CD4-positive, alpha-beta T cell treated with Interleukin-17A for 4 hours (primary cell): Measurements from ENCODE around the gene GNAQ.
"Not testable (repeated sequence)": the region's sequence is repeated elsewhere in the genome, so short reads cannot be mapped to it uniquely, and the experiment has no call there.

Experiments
- DNase-seq: peaks from one replicate; pipeline ENCODE4 v3.0.0-alpha.2; 2020; ENCODE audit warnings: mixed read lengths

Gene GNAQ

DNA sequence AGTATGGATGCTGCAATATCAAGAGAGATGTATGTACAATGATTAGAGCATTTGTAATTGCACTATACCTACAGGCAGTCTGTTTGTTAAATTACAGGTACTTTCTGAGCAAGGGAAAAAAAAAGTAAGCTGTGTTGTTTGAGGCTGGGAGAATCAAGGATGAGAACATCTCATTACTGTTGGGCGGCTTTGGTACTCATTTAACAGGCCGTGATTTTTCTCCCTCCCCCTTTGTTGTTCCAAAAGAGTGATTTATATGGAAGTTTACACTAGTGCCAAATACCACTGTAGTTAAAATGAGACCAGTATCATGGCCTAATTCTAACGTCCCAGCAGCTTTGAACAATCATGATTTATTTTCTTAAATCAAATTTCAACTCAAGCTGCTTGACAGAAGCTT is 312.3 kb downstream of the GNAQ start:
- no peak for DNase-seq

DNA sequence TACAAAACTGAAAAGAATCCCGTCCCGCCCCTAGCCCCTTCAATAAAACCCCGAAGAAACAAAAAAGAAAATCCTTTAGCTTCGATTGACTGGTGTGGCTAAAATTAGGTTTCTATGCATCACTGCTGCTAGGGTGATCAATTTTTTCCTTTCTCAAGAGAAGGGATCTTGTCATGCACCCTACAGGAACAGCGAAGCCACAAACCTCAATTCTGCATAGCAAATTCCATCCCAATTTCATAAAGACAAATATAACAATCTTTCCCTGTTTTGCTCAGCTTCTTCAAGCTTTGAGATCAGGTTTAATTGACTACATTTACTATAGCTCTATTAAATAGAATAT is 313.3 kb downstream of the GNAQ start:
- not testable (repeated sequence) for DNase-seq

DNA sequence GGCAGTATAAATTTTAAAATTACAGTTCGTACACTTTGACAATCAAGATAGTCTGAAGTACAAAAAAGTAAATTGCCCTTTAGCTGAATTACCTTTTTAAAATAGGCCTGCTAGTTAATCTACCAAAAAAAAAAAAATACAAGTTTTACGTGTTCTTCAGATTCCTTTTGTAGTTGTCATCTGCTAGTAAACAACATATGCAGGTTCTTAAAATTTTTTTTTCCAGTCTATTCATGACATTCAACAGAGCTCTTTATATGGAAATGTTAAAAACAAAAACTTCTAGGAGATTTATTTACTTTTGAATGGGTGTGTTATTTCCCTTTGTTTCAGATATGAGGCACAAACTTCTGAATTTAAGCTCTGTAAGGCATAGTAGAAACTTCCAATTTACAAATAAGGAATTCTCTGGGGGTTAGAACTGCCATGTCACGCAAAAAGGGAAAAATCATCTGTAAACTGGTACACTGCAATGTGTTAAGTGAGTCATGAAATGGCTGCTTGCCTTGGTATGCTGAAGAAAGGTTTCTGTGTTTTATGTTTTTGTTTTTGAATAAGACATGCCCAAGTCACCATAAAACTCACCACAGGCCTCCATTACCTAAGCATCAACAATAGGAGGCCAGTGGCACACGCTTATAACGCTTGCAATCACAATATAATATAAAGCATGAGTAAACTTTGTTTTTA is 313.9 kb downstream of the GNAQ start:
- DNase-seq, result not testable (repeated sequence)

DNA sequence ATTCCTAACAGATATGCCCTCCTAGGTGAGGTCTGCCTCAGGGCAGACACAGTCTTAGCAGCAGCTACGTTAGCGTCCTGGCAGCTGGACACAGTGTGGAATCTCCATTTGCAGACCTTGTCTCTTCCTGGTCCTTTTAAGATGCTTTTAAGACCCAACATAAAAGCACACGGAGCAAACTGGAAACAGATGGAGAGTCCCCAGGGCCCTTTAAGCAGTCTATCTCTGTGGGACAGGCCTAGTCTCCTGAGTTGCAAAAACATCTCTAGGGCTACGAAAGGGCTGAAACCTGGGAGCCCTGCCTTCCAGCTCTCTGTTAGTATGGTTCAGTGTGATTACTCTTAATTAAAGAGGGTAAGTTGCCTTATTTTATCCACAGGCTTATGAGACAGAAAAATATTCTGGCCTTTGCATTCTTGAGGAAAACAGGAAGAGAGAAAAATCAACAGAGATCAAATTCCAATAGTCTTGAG is 317.5 kb downstream of the GNAQ start:
- no peak for DNase-seq

DNA sequence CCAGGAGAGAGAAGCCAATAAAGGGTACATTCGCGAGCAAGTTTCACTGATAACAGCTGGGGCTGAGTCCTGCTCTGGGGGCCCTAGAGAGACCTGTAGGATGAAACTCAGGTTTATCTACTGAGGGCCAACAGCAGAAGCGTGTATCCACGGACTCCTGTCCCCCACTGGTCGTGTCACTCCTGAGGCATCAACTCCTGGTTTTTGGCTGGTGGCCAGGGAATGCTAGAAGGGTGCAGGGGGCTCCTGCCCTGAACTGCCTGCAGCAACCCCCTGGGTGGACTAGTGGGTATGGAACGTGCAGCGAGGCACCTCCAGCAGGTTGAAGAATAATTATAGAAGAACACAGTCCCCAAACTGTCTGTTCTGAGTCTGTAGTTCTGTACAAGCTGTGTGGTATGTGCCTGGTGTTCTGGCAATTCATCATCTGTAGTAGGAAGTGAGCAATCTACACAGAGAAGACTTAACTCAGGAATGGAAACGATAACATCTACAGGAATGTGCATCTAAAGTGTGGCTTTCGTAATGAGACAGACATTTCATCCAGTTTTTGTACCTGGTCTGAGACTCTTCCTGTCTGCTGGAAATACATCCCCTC is 319.0 kb downstream of the GNAQ start:
- DNase-seq, result no peak

DNA sequence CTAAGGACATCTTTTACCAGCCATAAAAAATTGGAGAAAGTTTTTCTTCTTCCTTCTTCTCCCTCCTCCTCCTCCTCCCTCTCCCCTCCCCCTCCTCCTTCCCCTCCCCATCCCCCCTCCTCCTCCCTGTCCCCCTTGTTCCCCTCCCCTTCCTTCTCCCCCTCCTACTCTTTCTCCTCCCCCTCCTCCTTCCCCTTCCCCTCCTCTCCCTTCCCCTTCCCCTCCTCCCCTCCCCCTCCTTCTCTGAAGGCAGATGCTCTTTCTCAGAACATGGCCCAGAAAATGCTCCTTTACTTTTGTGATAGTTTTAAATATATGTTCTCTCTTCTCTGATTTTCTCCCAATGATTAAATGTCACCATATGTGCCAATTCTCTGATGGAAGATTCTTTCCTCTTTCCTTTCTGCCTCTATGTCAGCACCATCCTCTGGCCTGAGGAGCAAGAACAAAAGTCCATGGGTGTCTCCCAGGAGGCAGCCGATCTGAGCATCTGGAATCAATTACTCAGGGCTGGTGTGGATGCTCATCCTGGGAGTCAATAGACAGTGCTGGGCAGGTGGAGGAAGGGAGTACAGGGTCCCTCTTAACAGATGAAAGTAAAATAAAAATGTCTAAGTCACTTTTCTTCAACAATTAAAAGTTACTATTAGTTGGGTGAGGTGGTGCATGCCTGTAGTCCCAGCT is 320.5 kb downstream of the GNAQ start:
- no peak for DNase-seq

DNA sequence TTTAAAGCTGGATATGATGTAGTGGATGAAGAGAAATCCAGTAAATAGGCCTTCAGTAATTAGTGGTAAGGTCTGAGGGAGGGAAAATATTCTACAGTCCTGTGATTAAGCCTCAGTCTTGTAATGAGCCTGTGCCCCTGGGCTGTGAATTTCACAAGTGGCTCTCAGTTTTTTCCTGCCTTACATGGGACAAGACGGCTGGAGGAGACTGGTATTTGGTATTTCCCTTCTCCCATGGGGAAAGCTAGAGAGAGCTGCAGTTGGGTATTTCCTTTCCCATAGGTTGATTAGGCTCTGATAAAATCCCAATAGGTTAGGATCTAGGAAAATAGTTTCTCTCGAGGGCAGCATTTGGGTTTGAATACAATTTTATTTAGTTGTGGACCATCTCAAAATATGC is 321.3 kb downstream of the GNAQ start:
- DNase-seq, result no peak

DNA sequence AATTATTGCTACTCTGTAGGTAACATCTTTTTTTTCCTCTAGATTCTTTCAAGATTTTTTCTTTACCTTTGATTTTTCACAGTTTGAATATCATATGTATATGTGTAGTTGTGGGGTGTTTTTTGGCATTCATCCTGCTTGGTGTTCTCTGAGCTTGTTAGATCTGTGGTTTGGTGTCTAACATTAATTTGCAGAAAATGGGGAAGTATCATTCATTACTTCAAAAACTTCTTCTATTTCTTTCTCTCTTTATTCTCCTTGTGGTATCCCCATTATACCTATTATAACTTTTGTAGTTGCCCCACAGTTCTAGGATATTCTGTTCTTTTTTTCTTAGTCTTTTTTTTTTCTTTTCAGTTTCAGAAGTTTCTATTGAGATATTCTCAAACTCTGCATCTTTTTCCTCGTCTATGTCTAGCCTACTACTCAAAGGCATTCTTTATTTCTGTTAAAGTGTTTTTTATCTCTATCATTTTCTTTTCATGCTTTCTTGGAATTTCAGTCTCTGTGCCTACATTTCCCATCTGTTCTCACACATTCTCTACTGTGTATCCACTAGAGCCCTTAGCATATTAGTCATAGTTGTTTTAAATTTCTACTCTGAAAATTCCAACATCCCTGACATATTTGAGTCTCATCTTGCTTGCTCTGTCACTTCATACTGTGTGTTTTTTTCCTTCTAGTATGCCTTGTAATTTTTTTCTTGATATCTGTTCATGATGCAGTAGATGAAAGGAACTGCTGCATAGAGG is 323.4 kb downstream of the GNAQ start:
- no peak for DNase-seq

DNA sequence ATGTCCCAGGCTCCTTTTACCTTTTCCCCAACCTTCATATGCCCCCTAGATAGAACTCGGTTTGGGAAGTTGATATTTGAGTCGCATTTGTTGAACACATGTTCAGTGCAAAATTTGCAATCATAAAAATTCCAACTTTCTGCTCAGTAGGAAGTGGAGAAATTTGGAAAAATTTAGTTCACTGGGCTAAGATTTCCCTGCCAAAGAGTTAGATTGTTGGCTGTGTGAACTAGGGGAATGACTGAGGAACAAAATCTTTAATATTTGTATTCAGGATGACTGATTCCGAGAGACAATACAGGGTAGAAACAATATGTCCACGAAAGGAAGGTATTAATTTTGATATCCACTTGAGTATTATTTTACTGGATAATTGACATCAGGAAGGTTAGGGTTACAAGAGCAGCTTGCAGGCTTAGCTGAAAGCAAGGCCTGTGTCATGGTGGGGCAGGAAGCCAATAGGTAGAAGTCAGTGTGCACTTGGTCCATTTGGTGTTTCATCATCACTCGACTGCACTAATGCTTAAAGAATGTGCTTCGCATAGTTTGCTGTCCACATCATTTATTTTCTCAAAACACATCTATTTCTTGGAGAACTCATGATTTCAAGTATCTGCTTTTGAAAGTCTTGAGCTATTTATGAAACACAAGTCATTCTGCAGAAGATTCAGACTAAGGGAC is 324.1 kb downstream of the GNAQ start:
- no peak for DNase-seq

DNA sequence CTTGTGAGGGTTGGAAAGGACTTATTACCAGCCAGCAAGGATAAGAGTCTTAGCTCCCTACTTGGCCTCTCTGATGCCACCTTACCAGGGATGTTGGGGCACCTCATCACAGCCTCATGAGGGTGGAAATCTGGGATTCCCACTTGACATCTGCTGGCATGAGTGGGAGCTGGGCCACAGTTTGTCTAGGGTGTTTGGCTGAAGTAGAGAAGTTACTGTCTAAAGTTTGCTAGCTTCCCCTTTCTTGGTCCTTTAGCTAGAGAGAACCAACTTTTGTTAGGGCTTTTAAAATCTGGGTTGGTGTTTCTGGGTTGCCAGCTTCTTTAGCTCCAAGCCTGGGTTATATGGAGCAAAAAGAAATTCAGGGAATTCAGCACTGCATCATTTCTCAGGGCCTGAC is 326.0 kb downstream of the GNAQ start:
- no peak for DNase-seq

DNA sequence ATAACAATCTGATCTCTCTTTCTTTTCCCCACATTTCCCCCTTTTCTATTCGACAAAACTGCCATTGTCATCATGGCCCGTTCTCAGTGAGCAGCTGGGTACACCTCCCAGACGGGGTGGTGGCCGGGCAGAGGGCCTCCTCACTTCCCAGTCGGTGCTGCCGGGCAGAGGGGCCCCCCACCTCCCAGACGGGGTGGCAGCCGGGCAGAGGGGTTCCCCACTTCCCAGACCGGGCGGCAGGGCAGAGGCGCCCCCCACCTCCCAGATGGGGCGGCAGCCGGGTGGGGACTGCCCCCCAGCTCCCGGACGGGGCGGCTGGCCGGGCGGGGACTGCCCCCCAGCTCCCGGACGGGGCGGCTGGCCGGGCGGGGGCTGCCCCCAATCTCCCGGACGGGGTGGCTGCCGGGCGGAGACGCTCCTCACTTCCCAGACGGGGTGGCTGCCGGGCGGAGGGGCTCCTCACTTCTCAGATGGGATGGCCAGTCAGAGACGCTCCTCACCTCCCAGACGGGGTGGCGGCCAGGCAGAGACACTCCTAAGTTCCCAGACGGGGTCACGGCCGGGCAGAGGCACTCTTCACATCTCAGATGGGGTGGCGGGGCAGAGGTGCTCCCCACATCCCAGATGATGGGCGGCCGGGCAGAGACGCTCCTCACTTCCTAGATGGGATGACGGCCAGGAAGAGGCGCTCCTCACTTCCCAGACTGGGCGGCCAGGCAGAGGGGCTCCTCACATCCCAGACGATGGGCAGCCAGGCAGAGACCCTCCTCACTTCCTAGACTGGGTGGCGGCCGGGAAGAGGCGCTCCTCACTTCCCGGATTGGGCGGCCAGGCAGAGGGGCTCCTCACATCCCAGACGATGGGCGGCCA is 328.9 kb downstream of the GNAQ start:
- not testable (repeated sequence) for DNase-seq

DNA sequence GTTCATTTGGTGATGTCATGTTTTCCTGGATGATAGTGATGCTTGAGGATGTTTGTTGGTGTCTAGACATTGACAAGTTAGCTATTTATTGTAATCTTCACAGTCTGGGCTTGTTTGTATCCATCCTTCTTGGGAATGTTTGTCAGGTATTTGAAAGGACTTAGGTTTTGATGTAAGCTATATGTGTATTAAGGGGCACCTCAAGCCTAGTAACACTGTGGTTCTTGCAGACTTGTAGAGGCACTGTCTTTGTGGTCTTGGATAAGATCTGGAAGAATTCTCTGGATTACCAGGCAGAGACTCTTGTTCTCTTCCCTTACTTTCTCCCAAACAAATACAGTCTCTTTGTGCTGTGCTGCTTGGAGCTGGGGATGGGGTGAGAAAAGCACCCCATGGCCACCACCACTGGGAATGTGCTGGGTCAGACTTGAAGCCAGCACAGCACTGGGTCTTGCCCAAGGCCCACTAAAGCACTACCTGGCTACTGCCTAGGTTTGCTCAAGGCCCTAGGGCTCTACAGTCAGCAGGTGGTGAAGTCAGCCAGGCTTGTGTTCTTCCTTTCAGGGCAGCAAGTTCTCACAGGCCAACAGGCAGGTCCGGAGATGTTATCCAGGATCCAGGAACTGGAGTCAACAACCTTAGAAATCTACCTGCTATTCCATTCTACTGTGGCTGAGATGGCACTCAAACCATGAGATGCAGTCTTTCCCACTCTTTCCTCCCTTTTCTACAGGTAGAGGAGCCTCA is 334.2 kb downstream of the GNAQ start:
- DNase-seq, result no peak

DNA sequence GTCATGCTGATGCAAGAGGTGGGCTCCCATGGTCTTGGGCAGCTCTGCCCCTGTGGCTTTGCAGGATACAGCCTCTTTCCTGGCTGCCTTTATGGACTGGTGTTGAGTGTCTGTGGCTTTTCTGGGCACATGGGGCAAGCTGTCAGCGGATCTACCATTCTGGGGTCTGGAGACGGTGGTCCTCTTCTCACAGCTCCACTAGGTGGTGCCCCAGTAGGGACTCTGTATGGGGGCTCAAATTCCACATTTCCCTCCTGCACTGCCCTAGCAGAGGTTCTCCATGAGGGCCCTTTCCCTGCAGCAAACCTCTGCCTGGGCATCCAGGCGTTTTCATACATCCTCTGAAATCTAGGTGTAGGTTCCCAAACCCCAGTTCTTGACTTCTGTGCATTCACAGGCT is 340.9 kb downstream of the GNAQ start:
- DNase-seq, result not testable (repeated sequence)

DNA sequence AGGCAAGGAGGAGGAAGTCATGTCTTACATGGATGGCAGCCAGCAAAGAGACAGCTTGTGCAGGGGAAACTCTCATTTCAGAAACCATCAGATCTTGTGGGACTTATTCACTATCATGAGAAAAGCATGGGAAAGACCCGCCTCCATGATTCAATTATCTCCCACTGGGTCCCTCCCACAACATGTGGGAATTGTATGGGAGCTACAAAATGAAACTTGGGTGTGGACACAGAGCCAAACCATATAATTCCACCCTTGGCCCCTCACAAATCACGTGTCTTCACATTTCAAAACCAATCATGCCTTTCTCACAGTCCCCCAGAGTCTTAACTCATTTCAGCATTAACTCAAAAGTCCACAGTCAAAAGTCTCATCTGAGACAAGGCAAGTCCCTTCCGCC is 341.5 kb downstream of the GNAQ start:
- DNase-seq, result not testable (repeated sequence)

DNA sequence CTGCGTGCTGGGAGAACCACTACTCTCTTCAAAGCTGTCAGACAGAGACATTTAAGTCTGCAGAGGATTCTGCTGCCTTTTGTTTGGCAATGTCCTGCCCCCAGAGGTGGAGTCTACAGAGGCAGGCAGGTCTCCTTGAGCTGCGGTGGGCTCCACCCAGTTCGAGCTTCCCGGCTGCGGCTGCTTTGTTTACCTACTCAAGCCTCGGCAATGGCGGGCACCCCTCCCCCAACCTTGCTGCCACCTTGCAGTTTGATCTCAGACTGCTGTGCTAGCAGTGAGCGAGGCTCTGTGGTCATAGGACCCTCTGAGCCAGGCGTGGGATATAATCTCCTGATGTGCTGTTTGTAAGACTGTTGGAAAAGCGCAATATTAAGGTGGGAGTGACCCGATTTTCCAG is 343.9 kb downstream of the GNAQ start:
- not testable (repeated sequence) for DNase-seq

DNA sequence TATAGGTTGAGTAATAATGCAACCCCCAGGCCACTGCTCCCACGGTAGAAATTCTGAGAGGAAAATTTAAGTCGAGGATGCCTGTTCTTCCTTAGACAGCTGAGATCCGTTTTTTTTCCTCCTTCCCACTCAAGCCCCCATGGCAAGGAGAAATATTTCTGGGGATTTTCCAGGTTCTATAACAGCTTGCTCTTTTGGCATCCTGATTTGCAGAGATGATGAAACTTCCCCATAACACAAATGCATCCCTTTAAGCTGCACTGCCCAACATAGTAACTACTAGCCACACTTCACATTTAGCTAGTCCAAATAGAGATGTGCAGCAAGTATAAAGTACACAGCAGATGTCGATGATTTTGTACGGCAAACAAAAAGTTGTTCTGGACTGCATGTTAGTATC is 351.0 kb downstream of the GNAQ start:
- no peak for DNase-seq

DNA sequence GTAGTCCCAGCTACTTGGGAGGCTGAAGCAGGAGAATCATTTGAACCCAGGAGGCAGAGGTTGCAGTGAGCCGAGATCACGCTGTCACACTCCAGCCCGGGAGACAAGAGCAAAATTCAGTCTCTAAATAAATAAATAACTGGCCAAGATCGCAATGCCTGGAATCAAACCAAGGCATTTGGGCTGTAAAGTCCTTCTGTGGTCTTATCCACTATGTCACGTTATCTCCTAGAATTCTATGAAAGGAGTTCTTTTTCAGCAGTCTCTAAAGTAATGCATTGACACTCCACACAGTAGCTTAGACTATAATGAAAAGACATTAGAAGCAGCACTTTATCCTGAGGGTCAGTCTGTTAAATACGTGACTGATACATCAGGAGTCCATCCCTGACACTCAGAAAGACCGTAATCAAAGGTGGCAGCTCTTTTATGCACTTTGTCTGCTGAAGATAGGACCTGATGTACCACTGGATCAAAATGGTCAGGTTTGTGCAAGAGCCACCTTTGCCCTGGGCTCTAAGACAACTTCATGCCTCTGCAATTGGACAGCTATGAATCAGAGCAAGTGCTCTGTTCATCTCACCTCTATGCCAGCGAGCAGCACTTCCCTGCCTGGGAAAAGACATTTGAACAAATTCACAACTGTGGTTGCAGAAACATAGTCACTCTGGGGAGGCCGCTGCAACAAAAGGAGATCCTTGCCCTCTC is 351.8 kb downstream of the GNAQ start:
- no peak for DNase-seq

DNA sequence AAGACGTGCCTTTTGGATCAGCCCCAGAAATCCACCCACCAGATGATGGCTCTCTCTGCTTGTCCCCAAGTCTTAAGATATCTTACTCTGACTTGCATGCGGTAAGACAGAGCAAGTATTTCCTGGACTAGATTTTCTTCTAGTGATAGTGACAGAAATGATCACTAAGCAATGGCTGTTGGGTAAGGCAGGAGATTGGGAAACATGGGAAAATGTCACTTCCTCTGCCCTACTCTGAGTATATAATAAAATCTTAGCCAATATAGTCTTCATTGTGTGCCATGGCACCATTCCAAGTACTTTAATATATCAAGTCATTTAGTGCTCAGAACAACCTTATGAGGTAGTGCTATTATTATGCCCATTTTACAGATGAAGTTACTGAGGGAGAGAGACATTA is 352.5 kb downstream of the GNAQ start:
- no peak for DNase-seq

DNA sequence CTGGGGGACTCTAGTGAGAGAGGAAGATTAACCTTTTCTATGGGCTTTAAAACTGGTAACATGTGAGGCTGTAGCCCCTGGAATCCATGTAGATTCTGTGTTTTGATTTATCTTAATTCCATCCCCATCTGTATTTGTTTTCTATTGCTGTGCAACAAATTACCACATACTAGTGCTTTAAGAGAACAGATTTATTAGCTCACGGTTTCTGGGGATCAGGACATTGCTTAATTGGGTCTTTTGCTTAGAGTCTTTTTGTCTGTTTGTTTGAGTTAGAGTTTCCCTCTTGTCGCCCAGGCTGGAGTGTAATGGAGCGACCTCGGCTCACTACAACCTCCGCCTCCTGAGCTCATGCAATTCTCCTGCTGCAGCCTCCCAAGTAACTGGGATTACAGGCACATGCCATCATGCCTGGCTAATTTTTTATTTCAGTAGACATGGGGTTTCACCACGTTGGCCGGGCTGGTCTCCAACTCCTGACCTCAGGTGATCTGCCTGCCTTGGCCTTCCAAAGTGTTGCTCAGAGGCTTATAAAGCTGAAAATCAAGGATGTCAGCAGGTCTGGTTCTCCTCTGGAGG is 353.6 kb downstream of the GNAQ start:
- DNase-seq, result no peak

DNA sequence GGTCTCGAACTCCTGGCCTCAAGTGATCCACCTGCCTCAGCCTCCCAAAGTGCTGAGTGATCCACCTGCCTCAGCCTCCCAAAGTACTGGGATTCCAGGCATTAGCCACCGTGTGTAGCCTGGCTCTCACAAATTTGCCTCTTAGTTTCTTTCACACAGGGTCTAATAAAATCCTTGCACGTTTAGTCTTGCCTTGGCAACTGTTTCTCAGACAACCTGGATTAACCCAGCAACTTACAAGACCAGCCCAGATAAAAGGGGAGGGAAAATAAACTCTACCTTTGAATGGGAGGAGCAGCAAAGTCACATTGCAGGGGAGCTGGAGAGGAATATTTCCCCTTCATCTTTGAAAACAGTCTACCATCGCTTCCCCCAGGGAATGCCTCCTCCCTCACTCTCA is 354.2 kb downstream of the GNAQ start:
- no peak for DNase-seq
